GM12878 (cell line): ENCODE measurements around the gene TBC1D9B. TPM values are rescaled to one million over a fixed set of nuclear protein-coding genes. Genes with fewer than 3 reads are reported as not detected.
A peak's percentile ranks its signal among the peaks of the same experiment; 100 is the strongest.

Experiments used
- CBFB ChIP-seq: IDR thresholded peaks from 2 replicates; pipeline ENCODE4 v1.6.1; 2016; ENCODE audit warnings: antibody characterized with exemption, low read depth
- CHD1 ChIP-seq: IDR thresholded peaks from 2 replicates; pipeline ENCODE4 v1.6.1; 2012; ENCODE audit warnings: low read depth, low read length, improper control_type of control experiment
- HDAC6 ChIP-seq: fragments of 200-600 bp; sonication (generic); IDR thresholded peaks from one replicate; pipeline ENCODE4 v1.8.0; 2017; ENCODE audit warnings: antibody characterized with exemption; ENCODE audit not compliant: unreplicated experiment
- HDGF ChIP-seq: fragments of 450-650 bp; IDR thresholded peaks from 2 replicates; pipeline ENCODE4 v1.6.1; 2016; ENCODE audit warnings: antibody characterized with exemption
- KAT2A ChIP-seq: conservative IDR thresholded peaks from 2 replicates; pipeline ENCODE4 v1.6.1; 2011; ENCODE audit warnings: low read depth, low read length; ENCODE audit not compliant: control insufficient read depth
- KDM1A ChIP-seq: fragments of 200-600 bp; sonication (generic); IDR thresholded peaks from 2 replicates; pipeline ENCODE4 v1.6.1; 2016; ENCODE audit warnings: borderline replicate concordance
- KLF5 ChIP-seq: fragments of 450-650 bp; IDR thresholded peaks from 2 replicates; pipeline ENCODE4 v1.6.1; 2014; ENCODE audit warnings: mild to moderate bottlenecking; ENCODE audit not compliant: partially characterized antibody
- MEF2A ChIP-seq: IDR thresholded peaks from 2 replicates; pipeline ENCODE4 v1.6.1; 2011; ENCODE audit warnings: low read depth, mild to moderate bottlenecking, low read length, moderate library complexity; ENCODE audit not compliant: insufficient read depth
- MYB ChIP-seq: fragments of 150-350 bp; IDR thresholded peaks from 2 replicates; pipeline ENCODE4 v1.6.1; 2014; ENCODE audit warnings: mild to moderate bottlenecking, low read depth, low read length, borderline replicate concordance
- NFXL1 ChIP-seq: fragments of 450-650 bp; IDR thresholded peaks from 2 replicates; pipeline ENCODE4 v1.6.1; 2017; ENCODE audit warnings: antibody characterized with exemption, mild to moderate bottlenecking, borderline replicate concordance
- NR2C2 ChIP-seq: IDR thresholded peaks from 2 replicates; pipeline ENCODE4 v1.6.1; 2011; ENCODE audit warnings: borderline replicate concordance, low read depth; ENCODE audit not compliant: control insufficient read depth, insufficient read length
- NRF1 ChIP-seq: conservative IDR thresholded peaks from 2 replicates; pipeline ENCODE4 v1.6.1; 2011; ENCODE audit warnings: mild to moderate bottlenecking, low read depth, low read length, improper control_type of control experiment
- RBBP5 ChIP-seq: fragments of 200-600 bp; sonication (generic); conservative IDR thresholded peaks from 2 replicates; pipeline ENCODE4 v1.6.1; 2016
- RUNX3 ChIP-seq: IDR thresholded peaks from 2 replicates; pipeline ENCODE4 v1.6.1; 2012; ENCODE audit warnings: low read length, inconsistent platforms
- SP1 ChIP-seq: IDR thresholded peaks from one replicate; pipeline ENCODE4 v1.6.1; 2011; ENCODE audit warnings: low read depth, low read length
- SREBF1 ChIP-seq: IDR thresholded peaks from 2 replicates; pipeline ENCODE4 v1.6.1; 2012; ENCODE audit warnings: mild to moderate bottlenecking, low read length
- STAT3 ChIP-seq: IDR thresholded peaks from 2 replicates; pipeline ENCODE4 v1.6.1; 2011; ENCODE audit warnings: low read depth, low read length, improper control_type of control experiment
- TARDBP ChIP-seq: IDR thresholded peaks from 2 replicates; pipeline ENCODE4 v1.6.1; 2016; ENCODE audit warnings: borderline replicate concordance
- TCF3 ChIP-seq: IDR thresholded peaks from 2 replicates; pipeline ENCODE4 v1.6.1; 2012; ENCODE audit warnings: low read depth, mild to moderate bottlenecking, low read length, borderline replicate concordance; ENCODE audit not compliant: insufficient read depth
- ZBED1 ChIP-seq: IDR thresholded peaks from 2 replicates; pipeline ENCODE4 v1.6.1; 2016; ENCODE audit warnings: borderline replicate concordance
- ZNF207 ChIP-seq: fragments of 450-650 bp; IDR thresholded peaks from 2 replicates; pipeline ENCODE4 v1.6.1; 2014; ENCODE audit warnings: antibody characterized with exemption, mild to moderate bottlenecking, borderline replicate concordance
- polyA plus RNA-seq, 11 experiments: library from polyadenylated mRNA; depleted of rRNA in 4 of 11; unstranded in 6 of 11; stranded (reverse) in 5 of 11; fragments of >200 nt; fragmentation: Nextera tagmentation in 4 of 11; fragmentation: Illumina TruSeq in 1 of 11; extraction: Ambion mirVana in 4 of 11; extraction: Trizol in 1 of 11; gene quantifications; 1 replicate in 1 of 11; 2 replicates in 10 of 11; pipeline versions ENCODE4 v1.2.1 to v1.2.3, GENCODE V29; 2011 to 2016; ENCODE audit warnings: inconsistent platforms in 2 of 11, missing spikeins in 2 of 11, low read depth in 1 of 11
- total RNA-seq, 4 experiments: library from RNA; depleted of rRNA in 3 of 4; stranded (reverse); fragments of >200 nt in 3 of 4; fragmentation: Illumina TruSeq in 1 of 4; extraction: Trizol in 1 of 4; gene quantifications; 2 replicates each; pipeline versions ENCODE4 v1.2.1 to v1.2.3, GENCODE V29; 2013 to 2021
- TF ChIP-seq, protein P1 (sequence below), 3 experiments: IDR thresholded peaks in 2 of 3; conservative IDR thresholded peaks in 1 of 3; 2 replicates each; pipeline ENCODE4 v1.5.1; 2011; ENCODE audit warnings: low read depth in 3 of 3, low read length in 3 of 3, mild to moderate bottlenecking in 3 of 3, control low read depth in 2 of 3, moderate library complexity in 2 of 3, inconsistent platforms in 1 of 3, mixed read lengths in 1 of 3; ENCODE audit not compliant: control insufficient read depth in 2 of 3, insufficient read depth in 1 of 3; ENCODE audit errors: extremely low read depth in 1 of 3
- TF ChIP-seq, protein P2 (sequence below): IDR thresholded peaks from 2 replicates; pipeline ENCODE4 v1.6.1; 2011; ENCODE audit warnings: borderline replicate concordance, low read depth, mild to moderate bottlenecking, moderate library complexity, low read length; ENCODE audit not compliant: insufficient read depth, poor library complexity, severe bottlenecking
- TF ChIP-seq, protein P3 (sequence below): IDR thresholded peaks from 2 replicates; pipeline ENCODE4 v1.6.1; 2012; ENCODE audit warnings: low read depth, low read length, improper control_type of control experiment
- TF ChIP-seq, protein P4 (sequence below): fragments of 450-650 bp; IDR thresholded peaks from 2 replicates; pipeline ENCODE4 v1.6.1; 2017; ENCODE audit warnings: mild to moderate bottlenecking
- TF ChIP-seq, protein P5 (sequence below): IDR thresholded peaks from 2 replicates; pipeline ENCODE4 v1.6.1; 2012; ENCODE audit warnings: low read length, inconsistent platforms

TBC1D9B gene
- total and polyA plus RNA-seq, 10 of the 15 experiments (the other 5 are each of a cell fraction or from before 2014, with no cell fraction given): 4.0 to 74.2 (median 34.6) TPM

DNA sequence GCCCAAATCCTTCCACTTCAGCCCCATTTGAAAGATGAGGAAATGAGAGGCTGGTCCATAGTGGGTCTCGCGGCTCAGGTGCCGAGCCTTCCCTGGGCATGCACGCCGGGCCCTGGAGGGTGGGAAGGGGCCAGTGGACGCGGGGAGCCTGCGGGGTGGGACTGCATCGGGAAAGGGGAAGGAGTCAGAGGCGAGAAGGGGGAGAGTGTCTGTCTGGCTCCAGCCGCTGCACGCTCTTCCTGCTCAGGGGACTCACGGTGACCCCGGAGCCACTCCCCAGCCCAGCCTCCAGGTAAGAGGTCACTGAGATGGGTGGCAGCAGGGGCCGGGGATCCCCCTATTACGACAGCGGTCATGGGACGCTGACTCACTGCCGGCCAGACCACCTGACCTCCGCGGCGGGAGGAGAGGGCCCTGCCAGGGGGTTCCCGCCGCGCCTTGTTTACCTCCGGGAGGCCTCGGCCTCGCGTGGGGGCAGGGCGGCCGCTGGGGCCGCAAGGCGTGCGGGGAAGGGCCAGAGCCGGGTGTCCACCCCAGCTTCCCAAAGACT is 88.9 kb downstream of the TBC1D9B start (continued):
- TF ChIP-seq HDAC6 (no peak), NFXL1 (no peak), RBBP5 (no peak), CBFB (peak; percentile 21; the same call in 1 of the 2 replicates), MYB (no peak), ZBED1 (no peak), ZNF207 (no peak), KAT2A (no peak), RUNX3 (peak; percentile 74), HDGF (peak; percentile 95), MEF2A (0 out of 2 replicates have a peak, but pooled peaks have one; percentile 33), NR2C2 (no peak), SREBF1 (no peak), TCF3 (peak; percentile 75; the same call in 1 of the 2 replicates), NRF1 (no peak), KDM1A (no peak), STAT3 (no peak), TARDBP (peak; percentile 34; the same call in 1 of the 2 replicates), CHD1 (no peak), KLF5 (peak; percentile 50), SP1 (peak; percentile 85)
- TF ChIP-seq, protein P1, sequence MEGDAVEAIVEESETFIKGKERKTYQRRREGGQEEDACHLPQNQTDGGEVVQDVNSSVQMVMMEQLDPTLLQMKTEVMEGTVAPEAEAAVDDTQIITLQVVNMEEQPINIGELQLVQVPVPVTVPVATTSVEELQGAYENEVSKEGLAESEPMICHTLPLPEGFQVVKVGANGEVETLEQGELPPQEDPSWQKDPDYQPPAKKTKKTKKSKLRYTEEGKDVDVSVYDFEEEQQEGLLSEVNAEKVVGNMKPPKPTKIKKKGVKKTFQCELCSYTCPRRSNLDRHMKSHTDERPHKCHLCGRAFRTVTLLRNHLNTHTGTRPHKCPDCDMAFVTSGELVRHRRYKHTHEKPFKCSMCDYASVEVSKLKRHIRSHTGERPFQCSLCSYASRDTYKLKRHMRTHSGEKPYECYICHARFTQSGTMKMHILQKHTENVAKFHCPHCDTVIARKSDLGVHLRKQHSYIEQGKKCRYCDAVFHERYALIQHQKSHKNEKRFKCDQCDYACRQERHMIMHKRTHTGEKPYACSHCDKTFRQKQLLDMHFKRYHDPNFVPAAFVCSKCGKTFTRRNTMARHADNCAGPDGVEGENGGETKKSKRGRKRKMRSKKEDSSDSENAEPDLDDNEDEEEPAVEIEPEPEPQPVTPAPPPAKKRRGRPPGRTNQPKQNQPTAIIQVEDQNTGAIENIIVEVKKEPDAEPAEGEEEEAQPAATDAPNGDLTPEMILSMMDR (IDR thresholded peaks at IDR 0.05 in 2 of 3, conservative IDR thresholded peaks at IDR 0.05 in 1 of 3; ENCODE audit: control insufficient read depth in 2 of 3, extremely low read depth in 1 of 3, insufficient read depth in 1 of 3, low read depth in 3 of 3, low read length in 3 of 3): no peak
- TF ChIP-seq, protein P2, sequence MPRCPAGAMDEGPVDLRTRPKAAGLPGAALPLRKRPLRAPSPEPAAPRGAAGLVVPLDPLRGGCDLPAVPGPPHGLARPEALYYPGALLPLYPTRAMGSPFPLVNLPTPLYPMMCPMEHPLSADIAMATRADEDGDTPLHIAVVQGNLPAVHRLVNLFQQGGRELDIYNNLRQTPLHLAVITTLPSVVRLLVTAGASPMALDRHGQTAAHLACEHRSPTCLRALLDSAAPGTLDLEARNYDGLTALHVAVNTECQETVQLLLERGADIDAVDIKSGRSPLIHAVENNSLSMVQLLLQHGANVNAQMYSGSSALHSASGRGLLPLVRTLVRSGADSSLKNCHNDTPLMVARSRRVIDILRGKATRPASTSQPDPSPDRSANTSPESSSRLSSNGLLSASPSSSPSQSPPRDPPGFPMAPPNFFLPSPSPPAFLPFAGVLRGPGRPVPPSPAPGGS: peak; percentile 77
- TF ChIP-seq, protein P3, sequence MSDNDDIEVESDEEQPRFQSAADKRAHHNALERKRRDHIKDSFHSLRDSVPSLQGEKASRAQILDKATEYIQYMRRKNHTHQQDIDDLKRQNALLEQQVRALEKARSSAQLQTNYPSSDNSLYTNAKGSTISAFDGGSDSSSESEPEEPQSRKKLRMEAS: no peak; the same call in none of the 2 replicates
- TF ChIP-seq, protein P4, sequence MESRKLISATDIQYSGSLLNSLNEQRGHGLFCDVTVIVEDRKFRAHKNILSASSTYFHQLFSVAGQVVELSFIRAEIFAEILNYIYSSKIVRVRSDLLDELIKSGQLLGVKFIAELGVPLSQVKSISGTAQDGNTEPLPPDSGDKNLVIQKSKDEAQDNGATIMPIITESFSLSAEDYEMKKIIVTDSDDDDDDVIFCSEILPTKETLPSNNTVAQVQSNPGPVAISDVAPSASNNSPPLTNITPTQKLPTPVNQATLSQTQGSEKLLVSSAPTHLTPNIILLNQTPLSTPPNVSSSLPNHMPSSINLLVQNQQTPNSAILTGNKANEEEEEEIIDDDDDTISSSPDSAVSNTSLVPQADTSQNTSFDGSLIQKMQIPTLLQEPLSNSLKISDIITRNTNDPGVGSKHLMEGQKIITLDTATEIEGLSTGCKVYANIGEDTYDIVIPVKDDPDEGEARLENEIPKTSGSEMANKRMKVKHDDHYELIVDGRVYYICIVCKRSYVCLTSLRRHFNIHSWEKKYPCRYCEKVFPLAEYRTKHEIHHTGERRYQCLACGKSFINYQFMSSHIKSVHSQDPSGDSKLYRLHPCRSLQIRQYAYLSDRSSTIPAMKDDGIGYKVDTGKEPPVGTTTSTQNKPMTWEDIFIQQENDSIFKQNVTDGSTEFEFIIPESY: no peak
- TF ChIP-seq, protein P5, sequence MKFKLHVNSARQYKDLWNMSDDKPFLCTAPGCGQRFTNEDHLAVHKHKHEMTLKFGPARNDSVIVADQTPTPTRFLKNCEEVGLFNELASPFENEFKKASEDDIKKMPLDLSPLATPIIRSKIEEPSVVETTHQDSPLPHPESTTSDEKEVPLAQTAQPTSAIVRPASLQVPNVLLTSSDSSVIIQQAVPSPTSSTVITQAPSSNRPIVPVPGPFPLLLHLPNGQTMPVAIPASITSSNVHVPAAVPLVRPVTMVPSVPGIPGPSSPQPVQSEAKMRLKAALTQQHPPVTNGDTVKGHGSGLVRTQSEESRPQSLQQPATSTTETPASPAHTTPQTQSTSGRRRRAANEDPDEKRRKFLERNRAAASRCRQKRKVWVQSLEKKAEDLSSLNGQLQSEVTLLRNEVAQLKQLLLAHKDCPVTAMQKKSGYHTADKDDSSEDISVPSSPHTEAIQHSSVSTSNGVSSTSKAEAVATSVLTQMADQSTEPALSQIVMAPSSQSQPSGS: peak; percentile 48; the same call in 1 of the 2 replicates
